Endothelial cell of umbilical vein (primary cell): ENCODE data around the gene SLC27A6. TPM values are rescaled to one million over a fixed set of nuclear protein-coding genes. Genes with fewer than 3 reads are reported as not detected.

Source experiments
- BruUV-seq: library from RNA; stranded (reverse); fragments of 400-500 nt; replicated peaks from 2 replicates; lab custom pipeline; 2021; lab: Mats Ljungman, UMichigan
- CTCF ChIA-PET: fragments of 300-600, 350-600 bp; sonication (Branson Sonifier 250); formaldehyde crosslinking; loops from one replicate; lab custom pipeline; 2021; ENCODE audit warnings: antibody characterized with exemption, inconsistent platforms; lab: Charles Lee
- POLR2A ChIA-PET: fragments of 300-600, 350-600 bp; sonication (Branson Sonifier 250); formaldehyde crosslinking; loops from one replicate; lab custom pipeline; 2021; ENCODE audit warnings: antibody characterized with exemption, inconsistent platforms; lab: Charles Lee
- DNase-seq: peaks from one replicate; pipeline ENCODE4 v3.0.0-alpha.2; 2011; ENCODE audit warnings: low read depth, low spot score
- FAIRE-seq: peaks from 2 replicates; lab custom pipeline; 2011; peaks lifted over from hg19 to GRCh38; lab: Jason Lieb, UNC
- H2AFZ ChIP-seq: 2 replicates; pipeline ENCODE4 v1.6.0; 2012; ENCODE audit warnings: low read depth, low read length, control low read depth, inconsistent platforms
- H3K27ac ChIP-seq: 2 replicates; pipeline ENCODE4 v1.5.1; 2011; ENCODE audit warnings: low read depth, mild to moderate bottlenecking, control low read depth, low read length, moderate library complexity; ENCODE audit not compliant: insufficient read depth
- H3K27me3 ChIP-seq, 2 experiments: 2 replicates each; pipeline versions ENCODE4 v1.6.0 to v1.6.1; 2011; ENCODE audit warnings: low read length in 2 of 2, mixed read lengths in 1 of 2; ENCODE audit not compliant: control insufficient read depth in 2 of 2, insufficient read depth in 2 of 2
- H3K36me3 ChIP-seq, 2 experiments: 2 replicates in 1 of 2; 3 replicates in 1 of 2; pipeline ENCODE4 v1.5.1; 2011; ENCODE audit warnings: low read length in 2 of 2, mild to moderate bottlenecking in 1 of 2, moderate library complexity in 1 of 2; ENCODE audit not compliant: control insufficient read depth in 2 of 2, insufficient read depth in 2 of 2; ENCODE audit errors: extremely low read depth in 1 of 2
- H3K4me1 ChIP-seq: 3 replicates; pipeline ENCODE4 v1.5.1; 2011; ENCODE audit warnings: mild to moderate bottlenecking, low read length; ENCODE audit not compliant: control insufficient read depth, insufficient read depth; ENCODE audit errors: extremely low read depth
- H3K4me2 ChIP-seq: 2 replicates; pipeline ENCODE4 v1.6.1; 2011; ENCODE audit warnings: low read length, control low read depth, mixed read lengths; ENCODE audit not compliant: insufficient read depth
- H3K4me3 ChIP-seq, 3 experiments: fragments of 200-600 bp in 1 of 3; sonication (generic), shearing (Covaris generic) in 1 of 3; replicated peaks in 1 of 3; 2 replicates each; pipeline ENCODE4 v1.5.1; 2011 to 2016; ENCODE audit warnings: control low read depth in 3 of 3, low read length in 3 of 3, mild to moderate bottlenecking in 2 of 3, inconsistent platforms in 1 of 3, low read depth in 1 of 3, moderate library complexity in 1 of 3; ENCODE audit not compliant: insufficient read depth in 1 of 3
- H3K79me2 ChIP-seq: 2 replicates; pipeline ENCODE4 v1.6.0; 2012; ENCODE audit warnings: low read length, inconsistent platforms; ENCODE audit not compliant: control insufficient read depth, insufficient read depth
- H3K9ac ChIP-seq: replicated peaks from 2 replicates; pipeline ENCODE3; 2011; ENCODE audit warnings: low read length, control low read depth; ENCODE audit not compliant: insufficient read depth; ENCODE audit errors: extremely low read depth
- H3K9me1 ChIP-seq: replicated peaks from 3 replicates; pipeline ENCODE4 v1.6.0; 2011; ENCODE audit warnings: mild to moderate bottlenecking, low read length; ENCODE audit not compliant: control insufficient read depth, insufficient read depth; ENCODE audit errors: extremely low read depth
- H3K9me3 ChIP-seq: replicated peaks from 2 replicates; pipeline ENCODE4 v1.5.1; 2012; ENCODE audit warnings: low read length, inconsistent platforms; ENCODE audit not compliant: control insufficient read depth, insufficient read depth
- H4K20me1 ChIP-seq: replicated peaks from 2 replicates; pipeline ENCODE3; 2011; ENCODE audit warnings: mild to moderate bottlenecking, low read length; ENCODE audit not compliant: control insufficient read depth, insufficient read depth; ENCODE audit errors: extremely low read depth
- CTCF ChIP-seq, 2 donors: IDR thresholded peaks; 1 replicate in 1 of 2; 2 replicates in 1 of 2; pipeline ENCODE4 v1.5.1; 2011; ENCODE audit warnings: low read length in 2 of 2, mild to moderate bottlenecking in 2 of 2, moderate library complexity in 2 of 2, control low read depth in 1 of 2, inconsistent platforms in 1 of 2, low read depth in 1 of 2; ENCODE audit not compliant: insufficient read depth in 1 of 2; ENCODE audit errors: extremely low read depth in 1 of 2
- EZH2 ChIP-seq: IDR thresholded peaks from 2 replicates; pipeline ENCODE4 v1.6.1; 2012; ENCODE audit warnings: borderline replicate concordance, low read depth, mild to moderate bottlenecking, moderate library complexity, low read length, inconsistent platforms; ENCODE audit not compliant: severe bottlenecking
- FOS ChIP-seq: IDR thresholded peaks from 2 replicates; pipeline ENCODE4 v1.6.1; 2011; ENCODE audit warnings: mild to moderate bottlenecking, low read length, moderate library complexity, borderline replicate concordance; ENCODE audit not compliant: insufficient read depth
- GATA2 ChIP-seq: IDR thresholded peaks from 2 replicates; pipeline ENCODE4 v1.7.0; 2011; ENCODE audit warnings: low read depth, mild to moderate bottlenecking, moderate library complexity, mixed read lengths, low read length; ENCODE audit not compliant: insufficient read length, insufficient read depth
- JUN ChIP-seq: IDR thresholded peaks from 2 replicates; pipeline ENCODE4 v1.6.1; 2011; ENCODE audit warnings: borderline replicate concordance, low read depth; ENCODE audit not compliant: insufficient read length, insufficient read depth
- MAX ChIP-seq: IDR thresholded peaks from 2 replicates; pipeline ENCODE4 v1.6.1; 2011; ENCODE audit not compliant: insufficient read depth, insufficient read length
- MYC ChIP-seq: IDR thresholded peaks from one replicate; pipeline ENCODE4 v1.6.1; 2011; ENCODE audit warnings: mild to moderate bottlenecking, low read depth, low read length
- POLR2A ChIP-seq: IDR thresholded peaks from 2 replicates; pipeline ENCODE4 v1.6.1; 2012; ENCODE audit warnings: low read depth, mild to moderate bottlenecking, control low read depth, low read length
- POLR2AphosphoS5 ChIP-seq: IDR thresholded peaks from 2 replicates; pipeline ENCODE4 v1.6.1; 2012; ENCODE audit warnings: low read depth, mild to moderate bottlenecking, control low read depth, low read length, moderate library complexity; ENCODE audit not compliant: insufficient read depth
- dilution Hi-C: fragments of 300-500 bp; cut with MboI; formaldehyde crosslinking; loops from one replicate; pipeline ENCODE4 v1.15.0; 2019; ENCODE audit warnings: low sequenced_read_pairs; ENCODE audit not compliant: extremely low pct_ligation_motif_present
- intact Hi-C: fragments of 100-400 bp; cut with micrococcal nuclease; formaldehyde crosslinking; loops from one replicate; pipeline ENCODE4 v1.10.0; 2022
- polyA plus RNA-seq, 4 experiments: library from polyadenylated mRNA; depleted of rRNA in 3 of 4; stranded (reverse) in 3 of 4; unstranded in 1 of 4; fragments of >200 nt; gene quantifications; 2 replicates each; pipeline versions ENCODE4 v1.2.1 to v1.2.3, GENCODE V29; 2011 to 2012; ENCODE audit warnings: missing spikeins in 1 of 4
- total RNA-seq: library from RNA; stranded (reverse); gene quantifications from 2 replicates; pipeline ENCODE4 v1.2.3, GENCODE V29; 2021

The SLC27A6 gene
- total and polyA plus RNA-seq, 2 donors (not counting 3 experiments of a cell fraction or from before 2014, with no cell fraction given): 0.10 TPM; not detected in 1

- H3K4me2 ChIP-seq: no peak overlapping the region
- no peaks in the 10 kb centered on the region for H3K4me1 ChIP-seq
- no TSS peak for BruUV-seq
- DNase-seq (no peak), FAIRE-seq (no peak)
- H3K4me3 ChIP-seq: no peak overlapping the region
- no peak overlapping the region for H3K27ac ChIP-seq
- no peak overlapping the region for H3K9ac ChIP-seq
- H4K20me1 ChIP-seq: no peaks in the 10 kb centered on the region
- H3K9me1 ChIP-seq: no peaks in the 10 kb centered on the region
- H3K27me3 ChIP-seq: no peaks in the 10 kb centered on the region
- TF ChIP-seq POLR2AphosphoS5 (no peak), MAX (no peak), MYC (no peak), GATA2 (no peak), CTCF (IDR thresholded peaks at IDR 0.05; ENCODE audit: extremely low read depth in 1 of 2, insufficient read depth in 1 of 2, low read depth in 1 of 2, low read length in 2 of 2) (no peak), FOS (no peak), POLR2A (no peak), EZH2 (no peak), JUN (no peak)
- dilution Hi-C loops: no loop called here
- CTCF ChIA-PET: no interaction called here
- H2AFZ ChIP-seq: no peak overlapping the region
- H3K79me2 ChIP-seq: no peaks in the 10 kb centered on the region
- no peaks in the 10 kb centered on the region for H3K9me3 ChIP-seq
- no peaks in the 10 kb centered on the region for H3K36me3 ChIP-seq
- intact Hi-C loops: no loop called here
- POLR2A ChIA-PET: no interaction called here
Measured at GRCh38 chr5:129077433-129078075, 112.3 kb downstream of the SLC27A6 start.
